D721Med (cell line): ENCODE measurements around the gene PEX26.
"Not testable (repeated sequence)": the region's sequence is repeated elsewhere in the genome, so short reads cannot be mapped to it uniquely, and the experiment has no call there.

Experiments
- DNase-seq: peaks from one replicate; pipeline ENCODE4 v3.0.0; 2011; ENCODE audit warnings: low spot score; ENCODE audit not compliant: insufficient read length
- FAIRE-seq: peaks from 2 replicates; lab custom pipeline; 2011; peaks lifted over from hg19 to GRCh38; lab: Jason Lieb, UNC
- TF ChIP-seq, protein P1 (sequence below): IDR thresholded peaks from 2 replicates; pipeline ENCODE4 v1.5.1; 2012; ENCODE audit warnings: mild to moderate bottlenecking, control low read depth; ENCODE audit not compliant: insufficient read depth; ENCODE audit errors: missing control alignments

PEX26 gene

GRCh38 chr22:18062421-18062820 is 15.4 kb upstream of the PEX26 start:
- FAIRE-seq (no peak), DNase-seq (no peak)
- TF ChIP-seq, protein P1, sequence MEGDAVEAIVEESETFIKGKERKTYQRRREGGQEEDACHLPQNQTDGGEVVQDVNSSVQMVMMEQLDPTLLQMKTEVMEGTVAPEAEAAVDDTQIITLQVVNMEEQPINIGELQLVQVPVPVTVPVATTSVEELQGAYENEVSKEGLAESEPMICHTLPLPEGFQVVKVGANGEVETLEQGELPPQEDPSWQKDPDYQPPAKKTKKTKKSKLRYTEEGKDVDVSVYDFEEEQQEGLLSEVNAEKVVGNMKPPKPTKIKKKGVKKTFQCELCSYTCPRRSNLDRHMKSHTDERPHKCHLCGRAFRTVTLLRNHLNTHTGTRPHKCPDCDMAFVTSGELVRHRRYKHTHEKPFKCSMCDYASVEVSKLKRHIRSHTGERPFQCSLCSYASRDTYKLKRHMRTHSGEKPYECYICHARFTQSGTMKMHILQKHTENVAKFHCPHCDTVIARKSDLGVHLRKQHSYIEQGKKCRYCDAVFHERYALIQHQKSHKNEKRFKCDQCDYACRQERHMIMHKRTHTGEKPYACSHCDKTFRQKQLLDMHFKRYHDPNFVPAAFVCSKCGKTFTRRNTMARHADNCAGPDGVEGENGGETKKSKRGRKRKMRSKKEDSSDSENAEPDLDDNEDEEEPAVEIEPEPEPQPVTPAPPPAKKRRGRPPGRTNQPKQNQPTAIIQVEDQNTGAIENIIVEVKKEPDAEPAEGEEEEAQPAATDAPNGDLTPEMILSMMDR, result no peak

DNA sequence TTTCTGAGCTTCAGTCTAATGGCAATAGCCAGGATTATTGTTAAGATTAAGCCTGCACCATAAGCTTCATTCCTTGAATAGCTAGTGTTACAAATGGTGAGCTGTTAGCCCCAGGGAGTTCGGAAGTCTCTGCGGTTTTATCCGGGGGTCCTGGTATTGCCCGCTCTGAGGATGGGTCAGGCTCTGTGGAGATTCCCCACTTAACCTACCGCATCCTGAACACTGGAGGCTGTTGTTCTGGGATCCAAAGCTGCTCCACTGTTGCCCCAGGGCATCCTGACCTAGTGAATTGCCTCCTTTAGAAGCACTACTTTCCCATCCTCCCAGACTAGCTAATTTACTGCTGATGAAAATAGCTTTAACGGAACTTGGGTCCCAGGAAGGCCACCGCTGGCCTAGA is 14.5 kb upstream of the PEX26 start:
- TF ChIP-seq, protein P1, result no peak
- FAIRE-seq, result no peak
- no peak for DNase-seq

- not testable (repeated sequence) for FAIRE-seq, DNase-seq
Measured at GRCh38 chr22:18063715-18064114, 14.1 kb upstream of the PEX26 start.

DNA sequence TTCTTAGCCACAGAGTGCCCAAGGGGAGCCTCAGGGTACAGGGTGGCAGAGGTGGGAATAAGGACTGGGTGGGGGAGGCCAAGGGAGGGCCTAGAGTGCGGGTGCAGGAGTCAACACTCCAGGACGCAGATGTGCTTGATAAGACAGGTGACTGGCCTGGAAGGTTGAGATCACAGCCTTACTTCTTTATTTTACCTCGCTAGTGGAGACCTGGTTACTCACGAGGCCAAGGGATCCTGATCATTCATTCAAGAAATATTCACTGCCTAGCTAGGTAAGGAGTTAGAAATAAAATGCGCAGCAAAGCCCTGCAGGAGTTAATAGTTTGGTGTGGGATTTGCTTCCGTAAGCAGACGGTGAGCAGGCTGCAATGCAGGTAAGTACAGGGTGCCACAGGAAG is 13.2 kb upstream of the PEX26 start:
- FAIRE-seq (no peak), DNase-seq (no peak)
- TF ChIP-seq, protein P1, result no peak

DNA sequence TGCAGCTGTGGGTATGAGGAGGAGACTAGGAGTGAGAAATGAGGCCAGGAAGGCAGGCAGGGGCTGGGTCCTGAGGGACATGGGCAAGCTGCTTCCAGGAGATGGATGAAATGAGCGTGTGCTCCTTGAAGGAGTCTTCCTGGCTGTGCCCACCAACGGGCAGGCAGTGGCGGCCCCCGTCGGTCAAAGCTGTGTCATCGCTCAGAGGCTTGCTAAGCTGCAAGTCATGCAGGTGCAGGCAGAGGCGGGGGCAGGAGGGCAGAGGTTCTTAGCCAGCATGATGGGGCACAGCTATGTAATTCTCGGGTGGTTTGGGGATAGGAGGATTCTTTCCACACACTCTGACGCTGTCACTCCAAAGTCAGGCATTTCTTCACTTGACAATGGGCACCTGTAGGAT is 12.5 kb upstream of the PEX26 start:
- DNase-seq (no peak), FAIRE-seq (no peak)
- TF ChIP-seq, protein P1, result no peak

DNA sequence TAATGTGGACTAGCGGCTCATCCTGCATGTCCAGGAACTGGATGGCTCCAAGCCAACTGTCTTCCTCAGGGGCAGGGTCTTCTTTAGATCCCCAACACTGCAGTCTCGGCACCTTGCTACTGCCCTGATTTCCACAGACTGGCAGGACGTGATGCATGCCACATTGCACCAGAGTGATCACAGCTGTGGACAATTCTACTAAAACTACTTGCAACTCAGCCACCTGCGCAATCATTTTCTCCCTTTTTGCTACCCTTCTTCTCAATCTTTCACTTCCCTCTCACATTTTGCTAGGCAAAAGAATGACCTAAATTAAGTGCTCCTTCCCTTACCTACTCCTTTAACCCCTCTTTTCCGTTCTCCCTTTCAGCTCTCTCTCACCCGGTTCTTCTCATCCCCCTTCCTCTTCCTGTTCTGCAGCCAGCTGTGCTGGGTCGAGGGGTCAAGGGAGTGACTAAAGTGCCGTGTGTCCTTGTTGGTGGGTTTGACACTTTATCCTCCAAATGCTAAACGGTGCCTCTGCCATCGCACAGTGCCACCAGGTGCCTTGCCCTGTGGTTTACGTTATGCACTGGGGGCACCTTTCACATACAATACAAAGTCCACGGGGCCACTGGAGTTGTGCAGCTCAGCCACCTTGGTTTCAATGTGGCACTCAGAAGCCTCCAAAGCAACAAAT is 11.5 kb upstream of the PEX26 start:
- FAIRE-seq (no peak), DNase-seq (no peak)
- TF ChIP-seq, protein P1, result no peak

DNA sequence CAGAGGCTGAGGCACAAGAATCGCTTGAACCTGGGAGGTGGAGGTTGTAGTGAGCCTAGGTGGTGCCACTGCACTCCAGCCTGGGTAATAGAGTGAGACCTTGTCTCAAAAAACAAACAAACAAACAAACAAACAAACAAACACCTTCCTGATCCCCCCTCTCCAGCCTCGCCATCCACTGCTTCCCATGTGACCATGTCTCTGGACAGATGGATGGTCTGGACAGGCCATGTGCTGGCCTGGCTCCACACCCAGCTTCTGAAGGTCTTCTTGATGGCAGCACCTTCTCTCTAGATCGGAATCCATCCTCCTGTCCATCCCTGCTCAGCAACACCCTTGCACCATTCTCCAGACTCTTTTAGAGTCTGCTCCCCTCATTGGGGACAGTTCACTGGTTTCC is 10.7 kb upstream of the PEX26 start:
- TF ChIP-seq, protein P1, result no peak
- no peak for DNase-seq
- no peak for FAIRE-seq
